ENCODE measurements around the gene UBE2G1.
A peak's percentile ranks its signal among the peaks of the same experiment; 100 is the strongest.
"Not testable (repeated sequence)": the region's sequence is repeated elsewhere in the genome, so short reads cannot be mapped to it uniquely, and the experiment has no call there.

The UBE2G1 gene

DNA sequence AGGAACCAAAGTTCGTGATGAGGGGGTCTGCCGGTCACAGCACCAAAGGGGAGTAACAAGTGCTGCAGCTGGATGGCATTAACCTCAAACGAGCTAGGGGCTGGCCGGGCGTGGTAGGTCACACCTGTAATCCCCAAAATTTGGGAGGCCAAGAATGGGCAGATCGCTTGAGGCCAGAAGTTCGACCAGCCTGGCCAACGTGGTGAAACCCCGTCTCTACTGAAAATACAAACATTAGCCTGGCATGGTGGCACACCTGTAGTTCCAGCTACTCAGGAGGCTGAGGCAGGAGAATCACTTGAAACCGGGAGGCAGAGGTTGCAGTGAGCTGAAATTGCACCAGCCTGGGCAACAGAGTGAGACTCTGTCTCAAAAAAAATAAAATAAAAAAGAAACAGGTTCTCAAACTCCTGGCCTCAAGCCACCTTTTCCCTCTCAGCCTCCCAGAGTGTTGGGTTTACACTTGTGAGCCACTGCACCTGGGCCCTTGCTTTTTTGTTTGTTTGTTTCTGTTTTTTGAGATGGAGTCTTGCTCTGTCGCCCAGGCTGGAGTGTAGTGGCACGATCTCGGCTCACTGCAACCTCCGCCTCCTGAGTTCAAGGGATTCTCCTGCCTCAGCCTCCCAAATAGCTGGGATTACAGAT lies 9.4 kb upstream of the UBE2G1 start:
- DNase-seq (ENCODE audit: low read depth in 2 of 2, low spot score in 1 of 2), result not testable (repeated sequence)

DNA sequence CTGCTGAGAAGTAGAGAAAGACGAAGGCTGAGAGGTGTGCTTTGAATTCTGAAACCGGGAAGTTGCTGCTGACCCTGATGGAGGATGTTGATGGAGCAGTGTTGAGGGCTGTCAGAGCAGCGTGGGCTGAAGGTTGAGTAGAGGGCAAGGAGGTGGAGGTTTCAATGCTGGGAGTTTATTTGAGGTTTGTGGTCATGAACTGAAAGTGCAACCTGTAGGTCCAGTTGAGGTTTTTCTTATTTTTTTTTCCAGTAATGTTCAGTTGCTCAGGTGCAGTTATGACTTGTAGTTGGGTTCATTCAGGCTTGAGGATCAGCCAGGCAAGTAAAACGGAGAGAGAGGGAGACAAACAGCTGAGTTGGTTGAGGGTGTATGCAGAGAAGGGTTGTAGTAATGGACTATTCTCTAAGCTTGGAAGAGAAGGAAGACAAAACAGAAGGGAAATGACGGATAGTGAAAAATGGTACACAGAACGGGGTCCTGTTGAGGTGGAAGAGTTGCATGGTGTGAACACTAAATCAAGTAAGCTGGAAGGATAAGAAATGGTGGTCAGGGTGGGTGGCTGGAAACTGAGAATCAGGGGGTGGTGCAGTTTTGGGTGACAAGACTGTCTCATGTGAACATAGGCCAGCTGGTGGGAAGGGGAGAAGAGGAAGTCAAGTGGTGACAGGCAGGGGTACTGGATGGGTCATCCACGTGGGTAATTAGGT lies 8.7 kb upstream of the UBE2G1 start:
- DNase-seq (ENCODE audit: low read depth in 2 of 2, low spot score in 1 of 2), result no peak

DNA sequence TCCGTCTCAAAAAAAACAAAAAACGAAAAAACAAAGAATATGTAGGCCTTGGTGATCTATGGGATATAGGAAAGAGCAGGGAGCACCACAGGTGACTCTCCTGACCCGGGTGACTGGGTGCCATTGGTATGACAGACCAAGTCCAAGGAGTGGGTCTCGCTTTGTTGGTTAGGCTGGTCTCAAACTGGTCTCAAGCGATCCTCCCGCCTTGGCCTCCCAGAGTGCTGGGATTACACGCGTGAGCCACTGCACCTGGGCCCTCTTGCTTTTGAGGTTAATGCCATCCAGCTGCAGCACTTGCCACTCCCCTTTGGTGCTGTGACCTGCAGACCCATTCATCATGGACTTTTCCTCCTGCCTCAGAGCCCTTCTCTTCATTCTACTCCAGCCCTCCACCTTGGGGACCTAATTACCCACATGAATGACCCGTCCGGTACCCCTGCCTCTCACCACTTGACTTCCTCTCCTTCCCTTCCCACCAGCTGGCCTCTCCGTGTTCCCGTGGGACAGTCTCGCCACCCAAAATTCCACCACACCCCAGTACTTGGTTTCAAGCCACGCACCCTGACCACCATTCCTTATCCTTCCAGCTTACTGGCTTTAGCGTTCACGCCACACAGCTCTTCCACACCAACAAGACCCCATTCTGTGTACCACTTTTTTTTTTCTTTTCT lies 3.2 kb upstream of the UBE2G1 start:
- no peak for DNase-seq (ENCODE audit: low read depth in 2 of 2, low spot score in 1 of 2)

- DNase-seq (ENCODE audit: low read depth in 2 of 2, low spot score in 1 of 2), result no peak
These were observed 1.9 kb upstream of the UBE2G1 start for GRCh38 chr17:4368341-4368740.

GRCh38 chr17:4367177-4367576 lies 702 bp upstream of the UBE2G1 start:
- not testable (repeated sequence) for DNase-seq (ENCODE audit: low read depth in 2 of 2, low spot score in 1 of 2)

- DNase-seq (ENCODE audit: low read depth in 2 of 2, low spot score in 1 of 2), result peak in 1 of 2 donors; percentile 7
These were observed 698 bp downstream of the UBE2G1 start for GRCh38 chr17:4365628-4366326.

DNA sequence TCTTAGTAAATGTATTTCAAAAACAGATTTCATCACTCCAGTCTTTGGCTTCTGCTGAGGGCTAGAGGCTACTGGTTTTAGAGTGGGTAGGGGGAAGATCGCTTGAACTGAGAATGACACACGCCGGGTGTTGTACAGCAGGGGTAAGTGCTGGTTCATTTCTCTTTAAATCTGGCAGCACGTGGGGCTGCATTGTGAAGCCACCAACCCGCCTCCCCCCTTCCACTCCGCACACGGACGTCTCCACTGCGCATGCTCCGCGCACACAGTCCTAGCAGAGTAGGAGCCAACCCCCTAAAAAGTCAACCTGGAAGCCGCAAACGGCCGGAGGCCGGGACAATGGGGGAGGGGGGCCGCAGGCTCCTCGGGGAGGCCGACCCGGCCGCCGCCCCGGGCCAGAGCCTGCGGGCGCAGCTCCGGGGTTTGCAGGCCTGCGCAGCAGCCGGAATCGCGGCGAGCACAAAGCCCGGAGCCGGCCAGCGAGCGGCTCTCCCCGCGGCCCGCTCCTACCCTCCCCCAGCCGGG lies 1.3 kb downstream of the UBE2G1 start:
- peak; percentile 73 to 86 for DNase-seq (ENCODE audit: low read depth in 2 of 2, low spot score in 1 of 2)

GRCh38 chr17:4364622-4365041 lies 1.8 kb downstream of the UBE2G1 start:
- no peak for DNase-seq (ENCODE audit: low read depth in 2 of 2, low spot score in 1 of 2)

GRCh38 chr17:4362141-4362540 lies 4.3 kb downstream of the UBE2G1 start:
- DNase-seq (ENCODE audit: low read depth in 2 of 2, low spot score in 1 of 2), result no peak

GRCh38 chr17:4358154-4358553 lies 8.3 kb downstream of the UBE2G1 start:
- no peak for DNase-seq (ENCODE audit: low read depth in 2 of 2, low spot score in 1 of 2)

GRCh38 chr17:4357671-4358070 lies 8.8 kb downstream of the UBE2G1 start:
- DNase-seq (ENCODE audit: low read depth in 2 of 2, low spot score in 1 of 2), result no peak

DNA sequence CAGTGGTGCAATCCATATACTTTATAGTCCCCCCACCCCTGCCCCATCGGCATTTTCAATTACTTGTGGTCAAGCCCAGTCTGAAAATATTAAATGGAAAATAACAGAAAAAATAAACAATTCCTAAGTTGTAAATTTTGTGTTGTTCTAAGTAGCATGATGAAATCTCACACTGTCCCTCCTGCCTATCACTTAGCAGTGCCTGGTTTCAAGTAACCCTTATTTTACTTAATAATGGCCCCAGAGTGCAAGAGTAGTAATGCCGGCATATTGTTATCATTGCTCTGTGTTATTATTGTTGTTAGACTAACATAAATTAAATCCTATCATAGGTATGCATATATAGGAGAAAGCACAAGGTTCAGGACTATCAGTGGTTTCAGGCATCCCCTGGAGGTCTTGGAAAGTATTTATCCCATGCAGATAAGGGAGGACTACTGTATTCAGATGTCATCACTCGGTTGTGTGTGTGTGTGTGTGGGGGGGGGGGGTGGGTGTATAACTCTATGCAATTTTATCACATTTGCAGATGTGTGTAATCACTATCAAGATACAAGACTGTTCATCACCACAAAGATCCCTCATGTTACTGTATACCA lies 9.3 kb downstream of the UBE2G1 start:
- DNase-seq (ENCODE audit: low read depth in 2 of 2, low spot score in 1 of 2), result no peak

DNA sequence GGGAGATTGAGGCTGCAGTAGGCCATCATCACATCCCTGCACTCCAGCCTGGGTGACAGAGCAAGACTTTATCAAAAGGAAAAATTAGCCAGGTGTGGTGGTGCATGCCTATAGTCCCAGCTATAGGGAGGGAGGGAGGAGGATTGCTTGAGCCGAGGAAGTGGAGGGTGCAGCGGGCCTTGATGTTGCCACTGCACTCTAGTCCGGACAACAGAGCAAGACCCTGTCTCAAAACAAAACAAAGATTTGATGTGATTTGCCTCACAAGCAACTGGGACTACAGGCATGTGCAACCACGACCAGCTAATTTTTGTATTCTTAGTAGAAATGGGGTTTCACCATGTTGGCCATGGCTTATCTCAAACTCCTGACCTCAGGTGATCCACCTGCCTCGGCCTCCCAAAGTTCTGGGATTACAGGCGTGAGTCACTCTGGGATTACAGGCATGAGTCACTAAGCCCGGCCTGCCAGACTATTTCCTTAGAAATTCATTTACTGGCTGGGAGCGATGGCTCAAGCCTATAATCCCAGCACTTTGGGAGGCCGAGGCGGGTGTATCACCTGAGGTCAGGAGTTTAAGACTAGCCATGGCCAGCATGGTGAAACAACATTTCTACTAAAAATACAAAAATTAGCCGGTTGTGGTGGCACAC lies 11.5 kb downstream of the UBE2G1 start:
- no peak for DNase-seq (ENCODE audit: low read depth in 2 of 2, low spot score in 1 of 2)

GRCh38 chr17:4354206-4354605 lies 12.3 kb downstream of the UBE2G1 start:
- no peak for DNase-seq (ENCODE audit: low read depth in 2 of 2, low spot score in 1 of 2)

DNA sequence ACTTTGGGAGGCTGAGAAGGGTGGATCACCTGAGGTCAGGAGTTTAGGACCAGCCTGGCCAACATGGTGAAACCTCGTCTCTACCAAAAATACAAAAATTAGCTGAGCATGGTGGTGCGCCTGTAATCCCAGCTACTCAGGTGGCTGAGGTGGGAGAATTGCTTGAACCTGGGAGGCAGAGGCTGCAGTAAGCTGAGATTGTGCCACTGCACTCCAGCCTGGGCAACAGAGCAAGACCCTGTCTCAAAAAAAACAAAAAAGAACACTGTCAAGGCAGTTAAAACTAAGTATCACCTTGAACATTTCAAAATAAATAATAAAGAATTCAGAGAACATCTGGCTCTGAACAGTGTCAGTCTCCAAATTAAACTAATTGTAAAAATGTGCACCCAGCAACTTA lies 16.3 kb downstream of the UBE2G1 start:
- not testable (repeated sequence) for DNase-seq (ENCODE audit: low read depth in 2 of 2, low spot score in 1 of 2)

GRCh38 chr17:4345581-4346252 lies 20.8 kb downstream of the UBE2G1 start:
- DNase-seq (ENCODE audit: low read depth in 2 of 2, low spot score in 1 of 2), result no peak

- DNase-seq (ENCODE audit: low read depth in 2 of 2, low spot score in 1 of 2), result no peak
These were observed 21.5 kb downstream of the UBE2G1 start for GRCh38 chr17:4344926-4345325.

DNA sequence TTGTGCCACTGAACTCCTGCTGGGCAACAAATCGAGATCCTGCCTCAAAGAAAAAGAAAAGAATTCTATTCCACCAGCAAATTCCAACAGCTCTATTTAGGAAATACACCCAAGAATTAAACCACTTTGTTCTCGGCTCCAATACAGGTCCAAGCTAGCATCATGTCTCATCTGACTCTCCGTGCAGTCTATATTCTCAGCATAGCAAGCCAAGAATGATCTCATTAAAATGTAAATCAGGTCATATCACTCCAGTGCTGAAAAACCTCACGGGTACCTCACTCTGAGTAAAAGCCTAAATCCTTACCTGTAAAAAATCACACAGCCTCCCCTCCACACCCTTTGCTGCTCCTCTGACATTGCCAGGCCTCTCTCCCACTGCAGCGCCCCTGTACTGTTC lies 23.9 kb downstream of the UBE2G1 start:
- DNase-seq (ENCODE audit: low read depth in 2 of 2, low spot score in 1 of 2), result no peak

- DNase-seq (ENCODE audit: low read depth in 2 of 2, low spot score in 1 of 2), result no peak
These were observed 24.9 kb downstream of the UBE2G1 start for GRCh38 chr17:4341616-4341977.

All from stimulated activated CD8-positive, alpha-beta memory T cell treated with anti-CD3 and anti-CD28 coated beads, Interleukin-4, amount 100 ng/mL, for 4 hours (primary cell).